HG02610 (cell line): ENCODE data around the gene GPR180.
"Not testable (repeated sequence)": the region's sequence is repeated elsewhere in the genome, so short reads cannot be mapped to it uniquely, and the experiment has no call there.

Experiments used
- ATAC-seq: cut with Tn5 transposase; IDR thresholded peaks from one replicate; pipeline ENCODE4 v1.9.1; 2021; ENCODE audit warnings: mild to moderate bottlenecking, moderate library complexity; ENCODE audit not compliant: unreplicated experiment

The GPR180 gene

DNA sequence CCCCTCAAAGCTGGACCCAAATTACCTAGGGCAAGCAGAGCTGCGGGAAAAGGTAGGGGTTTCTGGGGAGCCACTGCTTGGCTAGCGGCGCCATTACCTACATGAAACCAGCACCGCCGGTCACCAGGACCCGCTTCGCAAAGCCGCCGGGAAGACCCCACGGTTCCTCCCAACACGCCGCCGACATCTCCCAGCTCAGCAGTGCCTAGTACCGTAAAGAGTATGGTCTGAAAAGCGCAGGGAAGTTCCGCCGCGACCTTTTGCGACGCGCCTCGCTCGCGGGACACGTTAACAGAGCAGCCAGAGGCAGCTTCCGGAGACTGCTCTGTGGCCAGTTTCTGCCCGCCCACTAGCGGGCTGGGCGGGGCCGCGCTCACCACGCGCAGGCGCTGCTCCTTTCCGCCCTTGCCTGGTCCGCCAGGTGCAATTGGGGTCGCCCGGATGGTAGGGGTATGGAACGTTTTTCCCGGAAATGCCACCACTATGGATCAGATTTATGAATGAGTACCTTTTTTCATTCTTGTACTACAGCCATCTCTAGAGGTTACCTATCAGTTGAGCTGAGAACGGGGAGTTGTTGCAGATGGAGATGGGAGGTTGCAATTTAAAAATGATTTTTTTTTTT, 5.6 kb upstream of the GPR180 start, which contains the start of gene TGDS:
TGDS (minus strand) TSS at position 203 of the 625 bp plus-strand sequence; CDS start at position 187, 16 bp downstream.
- peak; percentile 97 for ATAC-seq

DNA sequence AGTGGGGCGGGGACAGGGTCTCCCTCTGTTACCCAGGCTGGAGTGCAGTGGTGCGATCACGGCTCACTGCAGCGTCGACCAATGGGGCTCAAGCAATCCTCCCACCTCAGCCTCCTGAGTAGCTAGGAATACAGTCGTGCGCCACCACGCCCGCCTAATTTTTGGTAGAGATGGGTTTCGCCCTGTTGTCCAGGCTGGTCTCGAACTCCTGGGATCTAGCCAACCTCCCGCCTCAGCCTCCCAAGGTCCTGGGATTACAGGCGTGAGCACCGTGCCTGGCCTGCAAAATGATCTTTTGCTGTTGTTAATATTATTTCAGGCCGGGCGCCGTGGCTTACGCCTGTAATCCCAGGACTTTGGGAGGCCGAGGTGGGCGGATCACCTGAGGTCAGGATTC, 5.1 kb upstream of the GPR180 start:
- no peak for ATAC-seq

DNA sequence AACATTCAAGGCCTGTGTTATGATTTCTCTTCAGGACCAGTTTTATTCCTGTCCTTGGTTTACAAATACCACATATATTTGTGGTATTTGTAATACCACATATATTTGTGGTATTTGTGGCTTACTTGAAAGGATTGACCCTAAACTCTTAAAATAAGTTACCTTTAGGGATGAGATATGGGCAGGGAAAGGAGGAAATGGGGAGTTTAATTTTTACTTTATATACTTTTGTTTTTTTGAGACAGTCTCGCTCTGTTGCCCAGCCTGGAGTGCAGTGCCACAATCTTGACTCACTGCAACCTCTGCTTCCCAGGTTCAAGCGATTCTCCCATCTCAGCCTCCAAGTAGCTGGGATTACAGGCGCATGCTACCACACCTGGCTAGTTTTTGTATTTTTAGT, 3.4 kb upstream of the GPR180 start:
- no peak for ATAC-seq

- no peak for ATAC-seq
Observed at GRCh38 chr13:94599877-94600276, 1.8 kb upstream of the GPR180 start.

- ATAC-seq, result no peak
Observed at GRCh38 chr13:94602467-94602866, 810 bp downstream of the GPR180 start.

DNA sequence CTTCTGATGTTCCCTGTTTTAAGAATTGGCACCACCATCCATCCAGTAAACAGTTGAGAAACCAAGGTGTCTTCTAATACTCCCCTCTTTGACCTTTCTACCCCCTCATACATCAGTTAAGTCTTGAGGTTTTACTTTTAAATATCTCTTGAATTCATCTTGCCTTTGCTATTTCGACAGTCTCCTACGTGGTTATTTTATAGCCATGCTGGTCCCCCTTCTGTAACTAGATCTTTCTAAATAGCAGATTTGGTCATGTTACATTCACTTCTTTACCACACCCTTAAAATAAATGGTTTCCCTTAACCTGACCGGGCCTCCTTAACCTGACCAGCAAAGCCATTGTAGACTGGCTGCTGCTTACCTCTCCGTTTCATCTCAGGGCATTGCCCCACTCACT, 5.4 kb downstream of the GPR180 start:
- ATAC-seq, result no peak

- ATAC-seq, result no peak
Observed at GRCh38 chr13:94607939-94608338, 6.3 kb downstream of the GPR180 start.

DNA sequence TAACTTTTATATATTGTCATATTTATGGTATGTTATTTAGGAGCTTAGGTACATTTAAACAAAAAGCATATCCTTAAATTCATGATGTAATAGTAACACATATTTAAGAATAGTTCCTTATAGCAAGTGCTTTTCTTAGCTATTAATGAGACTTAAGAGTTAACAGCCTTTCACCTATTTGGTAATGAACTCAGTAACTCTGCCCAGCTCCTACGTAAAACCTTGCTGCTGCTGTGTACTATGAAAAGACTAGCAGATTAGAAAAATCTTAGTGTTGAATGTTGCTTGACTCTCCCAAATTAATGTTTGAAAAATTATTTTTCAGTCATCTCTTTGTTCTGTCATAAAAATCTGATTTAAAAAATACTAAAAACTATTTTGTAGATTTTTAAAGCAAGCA, 6.9 kb downstream of the GPR180 start:
- no peak for ATAC-seq

GRCh38 chr13:94609196-94609595, 7.5 kb downstream of the GPR180 start:
- no peak for ATAC-seq

DNA sequence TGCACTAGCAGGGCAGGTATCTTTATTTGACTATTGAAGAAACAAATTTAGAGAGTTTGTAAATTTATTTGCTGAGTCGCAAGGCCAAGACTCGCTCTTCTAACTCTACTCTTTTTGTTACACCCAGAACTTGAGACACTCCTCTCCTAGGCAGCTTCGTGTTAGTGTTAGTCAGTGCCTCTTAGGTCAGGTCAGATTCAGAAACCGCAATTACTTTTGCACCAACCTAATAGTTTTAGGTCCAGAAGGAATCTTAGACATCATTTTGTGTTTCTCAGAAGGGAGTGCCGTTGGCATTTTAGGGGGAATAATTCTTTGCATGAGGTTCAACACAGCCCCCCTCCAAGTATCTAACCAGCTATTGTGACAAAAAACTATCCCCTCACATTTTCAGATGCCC, 8.8 kb downstream of the GPR180 start:
- no peak for ATAC-seq

- ATAC-seq, result no peak
Observed at GRCh38 chr13:94612050-94612449, 10.4 kb downstream of the GPR180 start.

- ATAC-seq, result no peak
Observed at GRCh38 chr13:94613051-94613450, 11.4 kb downstream of the GPR180 start.

- ATAC-seq, result peak; percentile 48
Observed at GRCh38 chr13:94617389-94618000, 15.8 kb downstream of the GPR180 start.

GRCh38 chr13:94620286-94620896, 18.7 kb downstream of the GPR180 start:
- peak; percentile 86 for ATAC-seq

GRCh38 chr13:94622344-94622743, 20.7 kb downstream of the GPR180 start:
- no peak for ATAC-seq

GRCh38 chr13:94623316-94623715, 21.7 kb downstream of the GPR180 start:
- no peak for ATAC-seq

DNA sequence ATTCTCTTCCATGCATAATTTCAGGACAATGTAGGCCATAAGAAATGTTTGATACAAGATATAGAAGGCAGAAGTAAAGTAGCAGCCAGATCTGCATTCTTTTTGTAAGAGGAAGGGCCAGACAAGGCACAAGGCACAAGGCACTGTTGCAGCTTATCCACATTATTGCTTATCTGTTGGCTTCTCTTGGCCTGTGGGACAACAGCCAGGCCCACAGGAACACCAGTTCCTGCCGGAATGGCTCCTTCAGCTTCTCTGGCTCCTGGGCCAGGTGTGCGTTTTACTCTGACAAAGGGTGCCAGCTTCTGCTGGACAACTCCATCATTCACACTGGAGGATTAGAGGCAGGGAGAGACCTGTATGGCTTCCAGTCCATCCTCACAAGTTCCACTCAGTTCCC, 29.2 kb downstream of the GPR180 start:
- ATAC-seq, result no peak

- ATAC-seq, result no peak
Observed at GRCh38 chr13:94632226-94632980, 30.7 kb downstream of the GPR180 start.

- ATAC-seq, result not testable (repeated sequence)
Observed at GRCh38 chr13:94636096-94636495, 34.4 kb downstream of the GPR180 start.

DNA sequence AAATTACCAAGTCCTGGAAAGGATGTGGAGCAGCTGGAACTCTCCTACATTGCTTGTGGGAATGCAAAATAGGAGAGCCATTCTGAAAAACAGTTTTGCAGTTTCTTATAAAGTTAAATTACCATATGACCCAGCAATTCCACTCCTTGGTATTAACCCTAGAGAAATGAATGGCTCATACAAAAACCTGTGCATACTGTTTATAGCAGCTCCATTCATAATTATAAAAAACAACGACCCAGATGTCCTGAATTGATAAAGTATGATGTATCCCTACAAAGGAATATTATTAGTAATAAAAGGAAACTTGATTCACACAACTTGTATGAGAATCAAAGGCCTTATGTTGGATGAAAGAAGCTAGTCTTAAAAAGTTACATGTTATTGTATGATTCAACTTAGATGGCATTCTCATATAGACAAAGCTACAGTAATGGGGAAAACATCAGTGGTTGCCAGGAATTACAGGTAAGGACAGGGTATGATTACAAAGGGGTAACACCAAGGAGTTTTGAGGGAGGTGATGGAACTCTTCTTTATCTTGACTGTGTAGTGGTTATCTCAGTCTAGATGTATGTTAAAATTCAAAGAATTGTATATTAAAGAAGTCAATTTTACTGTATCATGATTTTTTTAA, 35.4 kb downstream of the GPR180 start:
- no peak for ATAC-seq

DNA sequence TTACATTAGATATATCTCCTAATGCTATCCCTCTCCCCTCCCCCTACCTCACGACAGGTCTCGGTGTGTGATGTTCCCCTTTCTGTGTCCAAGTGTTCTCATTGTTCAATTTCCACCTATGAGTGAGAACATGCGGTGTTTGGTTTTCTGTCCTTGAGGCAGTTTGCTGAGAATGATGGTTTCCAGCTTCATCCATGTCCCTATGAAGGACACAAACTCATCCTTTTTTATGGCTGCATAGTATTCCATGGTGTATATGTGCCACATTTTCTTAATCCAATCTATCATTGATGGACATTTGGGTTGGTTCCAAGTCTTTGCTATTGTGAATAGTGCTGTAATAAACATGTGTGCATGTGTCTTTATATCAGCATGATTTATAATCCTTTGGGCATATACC, 36.0 kb downstream of the GPR180 start:
- ATAC-seq, result not testable (repeated sequence)
